Body of pancreas (tissue), 4 donors: ENCODE measurements around the gene METTL24.

Source experiments
- POLR2A ChIP-seq, 3 donors: fragments of 450-650 bp; IDR thresholded peaks; one replicate each; pipeline ENCODE4 v1.6.1; 2016; ENCODE audit warnings: antibody characterized with exemption in 3 of 3, mild to moderate bottlenecking in 2 of 3
- TF ChIP-seq, protein P1 (sequence below), 7 experiments: fragments of 450-650 bp in 4 of 7; fragments of 200-600 bp in 3 of 7; sonication (generic) in 3 of 7; IDR thresholded peaks; one replicate each; pipeline ENCODE4 v1.5.1; 2016 to 2019; ENCODE audit warnings: antibody characterized with exemption in 7 of 7

DNA sequence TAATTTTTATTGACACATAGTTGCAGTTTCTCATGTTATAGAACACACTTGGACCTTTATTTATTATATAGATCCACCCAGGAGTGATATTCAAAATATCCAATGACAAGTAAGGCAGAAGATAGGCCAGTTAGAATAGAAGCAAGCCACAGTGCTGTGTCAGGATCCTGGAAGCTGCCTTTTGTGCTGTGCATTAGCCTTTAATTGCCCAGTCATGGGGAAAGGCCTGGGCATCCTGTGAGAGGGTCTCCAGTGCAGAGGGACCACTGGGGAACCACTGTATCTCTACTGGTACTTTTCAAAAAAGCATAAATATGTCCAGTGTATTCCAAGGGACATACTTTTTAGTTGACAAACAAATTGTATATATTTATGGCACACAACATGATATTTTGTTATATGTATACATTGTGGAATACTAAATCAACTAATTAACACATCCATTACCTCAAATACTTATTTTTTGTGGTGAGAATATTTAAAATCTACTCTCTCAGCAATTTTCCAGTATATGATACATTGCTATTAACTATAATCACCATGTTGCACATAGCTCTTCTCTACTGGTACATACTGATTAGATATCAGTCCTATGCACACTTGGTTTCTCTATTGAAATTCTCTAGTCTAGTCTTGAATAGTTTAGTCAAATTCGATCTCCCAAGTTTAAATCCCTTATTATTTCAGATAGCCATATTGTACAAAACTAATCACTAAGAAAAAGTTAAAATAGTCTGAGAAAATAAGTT lies 118.4 kb downstream of the METTL24 start:
- TF ChIP-seq, protein P1, sequence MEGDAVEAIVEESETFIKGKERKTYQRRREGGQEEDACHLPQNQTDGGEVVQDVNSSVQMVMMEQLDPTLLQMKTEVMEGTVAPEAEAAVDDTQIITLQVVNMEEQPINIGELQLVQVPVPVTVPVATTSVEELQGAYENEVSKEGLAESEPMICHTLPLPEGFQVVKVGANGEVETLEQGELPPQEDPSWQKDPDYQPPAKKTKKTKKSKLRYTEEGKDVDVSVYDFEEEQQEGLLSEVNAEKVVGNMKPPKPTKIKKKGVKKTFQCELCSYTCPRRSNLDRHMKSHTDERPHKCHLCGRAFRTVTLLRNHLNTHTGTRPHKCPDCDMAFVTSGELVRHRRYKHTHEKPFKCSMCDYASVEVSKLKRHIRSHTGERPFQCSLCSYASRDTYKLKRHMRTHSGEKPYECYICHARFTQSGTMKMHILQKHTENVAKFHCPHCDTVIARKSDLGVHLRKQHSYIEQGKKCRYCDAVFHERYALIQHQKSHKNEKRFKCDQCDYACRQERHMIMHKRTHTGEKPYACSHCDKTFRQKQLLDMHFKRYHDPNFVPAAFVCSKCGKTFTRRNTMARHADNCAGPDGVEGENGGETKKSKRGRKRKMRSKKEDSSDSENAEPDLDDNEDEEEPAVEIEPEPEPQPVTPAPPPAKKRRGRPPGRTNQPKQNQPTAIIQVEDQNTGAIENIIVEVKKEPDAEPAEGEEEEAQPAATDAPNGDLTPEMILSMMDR (IDR thresholded peaks at IDR 0.05): no peak
- TF ChIP-seq POLR2A (IDR thresholded peaks at IDR 0.05): no peak
